ENCODE measurements around the gene PNPT1.
"Not testable (repeated sequence)": the region's sequence is repeated elsewhere in the genome, so short reads cannot be mapped to it uniquely, and the experiment has no call there.

The PNPT1 gene

DNA sequence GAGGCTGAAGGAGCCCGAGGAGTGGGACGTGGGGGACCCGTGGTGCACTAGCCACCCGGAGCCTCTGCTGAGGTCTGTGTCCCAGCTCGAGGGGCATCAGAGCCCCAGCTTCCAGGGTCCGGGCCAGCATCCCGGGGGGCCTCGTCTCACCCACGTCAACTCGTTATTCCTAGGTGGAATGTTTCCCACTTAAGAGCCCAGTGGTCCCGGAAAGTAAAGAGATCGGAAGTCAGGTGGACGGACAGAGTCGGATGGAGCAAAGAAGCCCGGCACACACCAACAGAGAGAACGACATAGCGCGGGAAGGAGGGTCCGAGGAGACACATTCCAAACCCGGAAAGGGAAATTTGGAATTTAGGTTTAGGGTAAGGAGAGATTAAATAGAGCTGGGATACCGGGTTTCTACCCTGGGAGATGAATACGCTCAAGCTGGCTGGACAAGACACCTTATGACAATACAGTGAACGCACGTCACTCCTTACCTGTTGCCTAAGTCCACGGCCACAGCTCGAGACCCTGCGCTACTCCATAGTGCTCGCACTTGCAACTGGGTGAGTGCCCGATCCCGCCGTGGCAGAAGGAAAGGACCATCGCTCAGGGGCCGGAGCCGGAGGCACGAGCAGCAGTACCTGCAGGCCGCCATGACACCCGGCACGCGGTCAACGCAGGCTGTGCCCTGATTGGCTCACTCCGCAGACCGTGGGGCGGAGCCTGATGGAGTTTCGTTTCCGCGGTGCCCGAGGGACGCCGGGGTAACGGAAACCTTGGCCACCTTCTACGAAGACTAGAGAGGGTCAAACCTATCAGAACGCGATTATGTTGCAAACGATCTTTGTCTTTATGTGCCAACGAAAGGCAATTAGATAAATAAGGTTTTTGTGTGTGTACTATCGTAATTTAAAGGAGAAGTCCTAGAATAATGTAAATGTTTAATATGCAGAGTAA, at the start of gene PNPT1:
TSS of gene PNPT1 (minus strand) at position 664 of the 945 bp plus-strand sequence. CDS start at position 643, 21 bp downstream.
- DNase-seq (ENCODE audit: low spot score), result peak; percentile 98

DNA sequence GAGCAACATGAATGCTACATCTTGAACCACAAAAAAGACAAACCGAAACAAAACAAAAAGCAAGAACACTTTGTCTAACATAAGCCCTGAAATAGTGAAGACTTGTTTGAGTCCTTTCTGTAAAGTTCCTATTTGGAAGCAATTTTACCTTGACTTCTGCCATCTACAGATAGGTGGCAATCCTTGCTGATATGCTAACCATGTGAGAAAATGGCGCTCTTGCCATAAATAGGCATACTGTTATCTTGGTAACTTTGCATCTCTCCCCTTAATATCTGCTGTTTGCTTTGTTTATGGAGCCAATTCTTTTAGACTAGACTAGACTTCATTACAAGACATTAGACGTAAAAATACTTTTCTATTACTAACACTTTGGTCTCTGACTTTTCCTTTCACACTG, 49.4 kb upstream of the PNPT1 start:
- no peak for DNase-seq (ENCODE audit: low spot score)

DNA sequence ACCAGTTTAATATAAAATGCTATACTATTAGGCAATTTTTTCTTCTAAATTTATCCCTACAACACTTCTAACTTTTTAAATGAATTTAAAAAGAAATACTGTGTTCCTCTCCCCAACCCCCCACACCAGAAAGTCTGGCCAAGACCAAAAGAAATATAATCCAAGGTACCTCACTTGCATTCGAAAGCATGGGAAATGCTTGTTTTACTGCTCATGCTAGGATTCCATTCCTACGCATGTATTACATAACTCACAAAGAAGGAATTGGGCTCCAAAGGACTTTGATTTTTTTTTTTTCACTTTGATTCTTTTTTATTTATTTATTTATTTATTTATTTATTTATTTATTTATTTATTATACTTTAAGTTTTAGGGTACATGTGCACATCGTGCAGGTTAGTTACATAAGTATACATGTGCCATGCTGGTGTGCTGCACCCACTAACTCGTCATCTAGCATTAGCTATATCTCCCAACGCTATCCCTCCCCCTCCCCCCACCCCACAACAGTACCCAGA, 42.4 kb upstream of the PNPT1 start:
- not testable (repeated sequence) for DNase-seq (ENCODE audit: low spot score)

DNA sequence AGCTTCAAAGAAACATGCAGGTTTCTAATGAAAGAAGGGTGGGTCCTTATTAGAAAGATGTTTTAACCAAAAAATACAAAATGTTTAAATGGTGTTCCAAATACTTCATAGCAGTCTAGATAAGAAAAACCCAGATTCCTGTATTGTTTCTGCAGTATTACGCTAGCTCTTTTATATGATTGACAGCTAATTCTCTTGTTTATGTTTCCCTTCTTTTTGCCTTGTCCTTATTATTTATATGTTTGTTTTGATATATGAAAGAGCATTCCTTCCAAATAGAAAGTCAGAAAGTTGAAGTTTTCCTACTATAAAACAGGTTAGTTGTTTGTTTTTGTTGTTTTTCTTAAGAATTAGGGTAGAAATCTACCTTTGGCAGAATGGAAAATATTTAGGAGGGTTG, 41.1 kb upstream of the PNPT1 start:
- DNase-seq (ENCODE audit: low spot score), result no peak

DNA sequence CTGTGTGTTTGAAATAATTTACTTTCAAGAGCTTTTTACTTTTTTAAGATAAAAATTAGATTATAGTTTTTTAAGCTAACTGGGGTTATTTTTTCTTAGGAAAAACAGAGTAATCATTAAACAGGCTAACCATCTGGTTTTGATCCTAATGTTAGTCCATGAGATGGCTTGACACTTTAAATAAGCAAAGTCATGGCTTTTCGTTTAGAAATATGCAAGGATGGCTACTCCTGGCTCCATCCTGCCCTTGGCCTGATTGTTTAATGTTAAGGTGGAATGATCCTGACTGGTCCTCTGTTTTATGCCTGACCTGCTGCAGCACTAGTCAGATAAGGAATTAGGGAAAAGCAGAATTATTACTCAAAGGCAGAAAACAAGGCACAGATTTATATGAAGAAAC, 39.7 kb upstream of the PNPT1 start:
- DNase-seq (ENCODE audit: low spot score), result no peak

DNA sequence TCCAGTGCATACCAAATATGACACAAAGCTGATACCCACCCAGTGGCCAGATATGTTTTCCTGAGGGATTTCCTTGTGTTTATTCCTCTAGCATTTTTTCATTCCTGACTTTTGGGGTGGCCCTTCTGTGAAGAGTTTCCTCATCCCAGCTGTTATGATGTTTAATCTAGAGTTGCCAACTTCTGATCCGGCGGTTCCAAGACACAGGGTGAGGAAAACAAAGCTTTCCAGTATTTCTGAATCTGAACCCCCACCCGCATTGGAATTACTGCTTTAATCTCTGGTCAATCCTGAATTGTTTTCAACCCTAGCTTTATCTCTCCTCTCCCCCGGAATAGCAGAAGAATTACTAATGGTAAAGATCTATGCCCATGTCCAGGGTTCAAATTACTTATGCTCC, 39.2 kb upstream of the PNPT1 start:
- no peak for DNase-seq (ENCODE audit: low spot score)

DNA sequence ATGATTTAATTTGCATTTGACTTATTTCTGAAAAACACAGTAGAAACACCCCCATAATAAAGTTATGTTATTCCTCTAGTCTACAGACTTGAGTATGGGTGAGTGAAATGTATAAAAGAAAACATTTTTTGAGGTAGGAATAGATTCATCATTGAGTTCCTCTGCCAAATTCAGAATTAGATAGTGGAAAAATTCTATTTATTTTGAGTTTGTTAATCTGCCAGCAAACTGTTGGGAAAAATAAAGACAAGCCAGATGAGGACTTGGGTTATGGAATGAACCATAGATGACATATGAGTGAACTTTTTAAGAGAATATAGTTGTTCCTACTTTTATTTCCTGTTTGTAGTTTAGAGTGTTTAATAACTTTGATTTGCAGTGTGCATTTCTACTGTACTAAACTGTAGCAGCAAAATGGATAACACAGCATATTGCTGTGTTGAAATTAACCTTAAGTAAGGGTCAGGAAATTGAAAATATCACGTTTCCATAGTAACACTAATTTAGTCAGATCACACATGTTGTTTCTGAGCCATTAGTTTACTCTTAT, 35.6 kb upstream of the PNPT1 start:
- DNase-seq (ENCODE audit: low spot score), result no peak

DNA sequence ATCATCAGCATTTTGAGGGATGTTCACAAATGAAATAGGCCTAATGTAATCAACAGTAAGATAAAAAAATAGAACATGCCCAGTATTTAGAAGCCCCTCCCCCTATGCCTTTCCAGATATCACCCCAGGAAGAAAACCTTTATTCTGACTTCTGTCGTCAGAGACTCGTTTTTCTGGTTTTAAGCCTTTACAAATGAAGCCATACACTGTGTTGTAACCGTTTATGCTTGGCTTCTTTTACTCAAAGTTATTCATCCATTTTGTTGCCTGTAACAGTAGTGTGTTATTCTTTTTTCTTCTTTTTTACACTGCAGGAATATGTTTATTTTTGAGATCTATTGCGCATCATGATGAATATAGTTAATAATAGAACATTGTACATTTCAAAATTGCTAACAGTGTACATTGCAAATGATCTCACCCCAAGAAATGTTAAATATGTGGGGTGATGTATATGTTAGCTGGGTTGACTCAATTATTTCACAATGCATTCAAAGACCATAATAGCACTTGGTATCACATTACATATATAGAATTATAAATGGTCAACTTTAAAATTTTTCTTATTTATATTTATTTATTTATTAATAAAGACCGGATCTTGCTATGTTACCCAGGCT, 28.1 kb upstream of the PNPT1 start:
- no peak for DNase-seq (ENCODE audit: low spot score)

DNA sequence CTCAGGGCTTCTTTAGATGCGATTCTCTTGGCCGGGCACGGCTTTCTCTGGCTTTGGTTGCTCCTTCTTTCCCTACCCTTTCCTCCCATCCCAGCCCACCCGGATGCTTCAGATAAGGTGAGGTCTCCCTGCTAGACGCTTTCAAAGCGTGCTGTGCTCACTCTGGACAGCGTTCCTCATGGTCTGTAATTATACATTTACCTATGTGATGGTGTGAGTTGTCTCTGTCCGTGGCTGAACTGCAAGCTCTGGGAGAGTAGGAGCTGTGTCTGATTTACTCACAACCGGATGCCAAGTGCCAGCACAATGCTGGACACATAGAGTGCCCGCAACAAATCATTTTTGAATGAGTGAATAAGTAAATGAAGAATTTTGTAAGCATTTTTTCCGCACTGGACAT, 26.8 kb upstream of the PNPT1 start:
- no peak for DNase-seq (ENCODE audit: low spot score)

DNA sequence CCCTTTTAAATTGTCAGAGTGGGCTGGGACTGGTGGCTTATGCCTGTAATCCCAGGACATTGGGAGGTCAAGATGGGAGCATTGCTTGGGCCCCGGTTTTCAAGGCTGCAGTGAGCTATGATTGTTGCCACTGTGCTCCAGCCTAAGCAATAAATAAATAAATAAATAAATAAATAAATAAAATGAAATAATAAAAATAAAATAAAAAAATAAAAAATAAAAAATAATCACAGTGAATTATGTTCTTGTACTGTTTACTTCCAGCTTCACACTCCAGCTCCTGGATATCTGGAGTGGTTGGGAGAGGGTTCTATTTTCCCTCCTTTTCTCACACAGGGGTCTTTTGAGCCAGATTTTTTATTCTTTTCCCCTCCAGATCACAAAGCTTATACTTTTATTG, 26.2 kb upstream of the PNPT1 start:
- no peak for DNase-seq (ENCODE audit: low spot score)

DNA sequence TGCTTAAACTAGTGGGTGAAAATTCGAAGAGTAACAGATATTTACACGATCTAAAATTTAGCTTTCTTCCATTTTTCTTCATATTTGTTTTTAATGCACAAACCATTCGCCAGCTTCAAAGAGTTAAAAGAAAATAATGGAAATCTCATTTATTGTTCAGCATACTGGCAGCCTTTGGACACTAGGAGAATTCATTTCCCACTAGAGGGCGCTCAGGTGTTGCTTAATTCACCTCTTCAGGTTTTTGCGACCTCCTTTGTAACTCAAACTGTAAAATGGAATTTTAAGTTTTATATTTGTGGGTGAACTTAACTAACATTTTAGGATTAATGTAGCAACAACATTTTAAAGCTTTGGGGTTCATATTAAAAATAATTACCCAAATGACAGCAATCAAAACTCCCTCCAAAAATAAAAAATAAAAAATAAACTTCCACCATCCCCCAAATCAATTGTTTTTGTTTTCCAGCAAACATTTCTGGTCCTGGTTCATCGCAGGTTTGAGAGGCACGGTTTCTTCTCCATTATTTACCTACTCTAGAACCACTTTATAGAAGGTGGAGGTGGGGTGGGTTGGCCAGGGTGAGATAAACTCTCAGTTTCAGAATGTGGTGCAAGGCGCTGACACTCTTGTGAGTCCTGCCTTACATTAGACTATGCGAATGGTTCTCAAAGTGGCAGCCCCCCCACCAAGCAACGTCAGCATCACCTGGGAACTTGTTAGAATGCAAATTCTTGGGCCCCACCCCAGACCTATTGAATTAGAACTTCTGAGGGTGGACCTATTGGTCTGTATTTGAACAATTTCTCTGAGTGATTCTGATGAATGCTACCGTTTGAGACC, 24.7 kb upstream of the PNPT1 start:
- peak; percentile 70 for DNase-seq (ENCODE audit: low spot score)

DNA sequence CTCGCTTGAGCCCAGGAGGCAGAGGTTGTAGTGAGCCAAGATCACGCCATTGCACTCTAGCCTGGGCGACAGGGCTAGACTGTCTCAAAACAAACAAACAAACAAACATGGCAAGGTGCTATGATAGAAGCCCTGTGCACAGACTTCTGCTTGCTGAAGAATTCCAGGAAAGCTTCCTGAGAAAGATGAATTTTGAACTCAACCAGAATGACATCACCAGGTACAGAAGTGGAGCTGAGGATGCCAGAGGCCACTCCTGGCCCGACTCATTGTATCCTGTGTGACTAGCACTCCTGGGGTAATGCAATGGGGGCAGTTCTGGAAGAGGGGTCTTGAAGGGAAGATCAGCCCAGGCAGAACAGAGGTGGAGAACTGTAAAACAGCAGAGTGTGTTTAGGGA, 22.0 kb upstream of the PNPT1 start:
- DNase-seq (ENCODE audit: low spot score), result no peak

DNA sequence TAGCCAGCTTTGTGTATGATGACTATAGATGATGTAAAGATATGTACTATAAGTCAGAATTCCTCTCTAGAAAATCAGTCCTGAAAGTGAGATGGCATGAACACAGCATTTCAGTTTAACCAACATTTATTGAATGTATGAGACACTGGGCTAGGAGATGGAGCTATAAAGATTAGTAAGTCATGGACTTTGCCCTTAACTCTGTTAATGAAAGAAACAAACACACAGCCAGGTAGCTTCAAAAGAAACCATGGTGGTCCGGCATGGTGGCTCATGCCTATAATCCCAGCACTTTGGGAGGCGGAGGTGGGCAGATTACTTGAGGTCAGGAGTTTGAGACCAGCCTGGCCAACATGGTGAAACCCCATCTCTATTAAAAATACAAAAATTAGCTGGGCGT, 21.5 kb upstream of the PNPT1 start:
- not testable (repeated sequence) for DNase-seq (ENCODE audit: low spot score)

DNA sequence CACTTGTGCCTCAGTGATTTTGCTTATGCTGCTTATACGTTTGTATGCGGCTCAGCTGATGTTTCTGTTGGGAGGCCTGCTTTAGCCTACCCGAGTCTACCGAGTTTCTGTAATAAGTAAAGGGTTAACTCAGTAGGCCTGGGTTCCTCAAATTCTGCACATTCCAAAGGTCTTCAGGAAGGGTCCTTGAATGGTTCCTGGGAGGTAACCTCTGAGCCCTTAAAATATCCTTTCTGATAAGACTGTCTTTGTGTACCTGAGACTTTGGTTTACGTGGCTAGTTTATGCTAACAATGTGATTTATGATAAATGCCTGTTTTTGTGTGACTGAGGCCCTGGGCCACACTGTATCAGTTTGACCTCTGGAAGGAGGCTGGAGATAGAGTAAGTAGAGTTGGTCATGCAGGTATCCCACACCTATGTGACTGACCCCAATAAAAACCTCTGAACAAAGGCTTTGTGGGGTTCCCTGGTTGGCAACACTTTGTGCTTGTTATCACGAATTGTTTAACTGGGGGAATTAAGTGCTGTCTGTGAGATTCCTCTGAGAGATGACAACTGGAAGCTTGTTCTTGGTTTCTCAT, 18.9 kb upstream of the PNPT1 start:
- no peak for DNase-seq (ENCODE audit: low spot score)

DNA sequence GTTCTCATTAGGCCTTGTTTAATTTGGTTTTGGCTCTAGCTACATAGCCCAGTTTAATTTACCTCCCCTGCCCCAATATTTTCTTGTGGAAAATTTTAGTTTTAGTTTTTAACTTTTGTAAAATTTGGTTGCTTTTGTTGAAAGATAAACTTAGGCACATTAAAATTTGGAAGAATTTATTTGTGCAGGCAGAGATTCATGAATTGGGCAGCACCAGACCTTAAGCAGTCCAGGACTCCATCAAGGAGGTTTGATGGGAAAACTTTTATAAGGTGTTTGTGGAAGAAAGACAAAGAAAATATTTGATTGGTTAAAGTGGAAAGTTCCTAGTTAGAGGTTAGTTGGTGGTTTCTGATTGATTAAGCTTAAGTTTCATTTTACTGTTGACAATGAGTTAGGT, 16.4 kb upstream of the PNPT1 start:
- no peak for DNase-seq (ENCODE audit: low spot score)

DNA sequence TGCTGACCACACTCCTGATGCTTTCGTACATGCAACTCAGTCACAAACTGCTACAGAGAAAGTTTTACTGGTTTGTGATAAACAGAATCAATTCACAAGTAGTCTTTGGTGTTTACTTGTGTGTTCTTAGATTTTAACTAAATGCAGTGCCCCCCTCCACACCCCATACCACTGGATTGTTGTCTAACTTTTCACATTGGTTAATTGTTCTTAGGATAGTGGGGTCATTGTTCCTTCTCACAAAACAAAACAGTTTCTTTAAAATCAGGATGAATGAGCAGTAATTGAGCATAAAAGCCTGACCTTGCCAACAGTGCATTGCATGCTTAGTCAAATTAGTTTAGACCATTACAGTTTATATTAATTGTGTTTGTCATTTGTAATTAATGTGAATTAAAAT, 14.1 kb upstream of the PNPT1 start:
- no peak for DNase-seq (ENCODE audit: low spot score)

DNA sequence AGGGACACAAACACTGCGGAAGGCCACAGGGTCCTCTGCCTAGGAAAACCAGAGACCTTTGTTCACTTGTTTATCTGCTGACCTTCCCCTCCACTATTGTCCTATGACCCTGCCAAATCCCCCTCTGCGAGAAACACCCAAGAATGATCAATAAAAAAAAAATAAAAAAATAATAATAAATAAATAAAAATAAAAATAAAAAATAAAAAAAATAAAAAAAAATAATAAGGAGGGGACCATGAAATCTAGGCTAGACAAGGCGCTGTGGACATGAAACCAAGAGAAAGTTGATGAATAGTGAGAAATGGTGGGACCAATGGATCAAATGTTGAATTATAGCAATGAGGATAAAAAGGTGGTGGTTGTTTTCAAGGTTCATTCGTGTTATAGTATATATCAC, 12.6 kb upstream of the PNPT1 start:
- not testable (repeated sequence) for DNase-seq (ENCODE audit: low spot score)

DNA sequence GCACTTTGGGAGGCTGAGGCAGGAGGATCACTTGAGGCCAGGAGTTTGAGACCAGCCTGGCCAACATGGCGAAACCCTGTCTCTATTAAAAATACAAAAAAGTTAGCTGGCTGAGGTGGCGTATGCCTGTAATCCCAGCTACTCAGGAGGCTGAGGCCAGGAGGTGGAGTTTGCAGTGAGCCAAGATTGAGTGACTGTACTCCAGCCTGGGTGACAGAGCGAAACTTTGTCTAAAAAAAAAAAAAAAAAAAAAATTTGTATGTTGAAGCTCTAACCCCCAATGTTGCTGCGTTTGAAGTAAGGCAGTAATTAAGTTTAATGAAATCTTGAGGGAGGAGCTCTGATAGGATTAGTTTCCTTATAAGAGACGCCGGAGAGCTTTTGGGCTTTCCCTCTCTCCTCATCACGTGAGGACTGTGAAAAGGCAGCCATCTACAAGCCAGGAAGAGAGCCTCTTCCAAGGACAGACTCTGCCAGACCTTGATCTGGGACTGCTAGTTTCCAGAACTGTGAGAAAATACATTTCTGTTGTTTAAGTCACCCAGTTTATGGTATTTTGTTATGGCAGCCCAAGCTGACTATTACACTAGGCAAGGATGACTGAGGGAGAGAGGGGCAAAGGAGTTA, 11.5 kb upstream of the PNPT1 start:
- DNase-seq (ENCODE audit: low spot score), result no peak

DNA sequence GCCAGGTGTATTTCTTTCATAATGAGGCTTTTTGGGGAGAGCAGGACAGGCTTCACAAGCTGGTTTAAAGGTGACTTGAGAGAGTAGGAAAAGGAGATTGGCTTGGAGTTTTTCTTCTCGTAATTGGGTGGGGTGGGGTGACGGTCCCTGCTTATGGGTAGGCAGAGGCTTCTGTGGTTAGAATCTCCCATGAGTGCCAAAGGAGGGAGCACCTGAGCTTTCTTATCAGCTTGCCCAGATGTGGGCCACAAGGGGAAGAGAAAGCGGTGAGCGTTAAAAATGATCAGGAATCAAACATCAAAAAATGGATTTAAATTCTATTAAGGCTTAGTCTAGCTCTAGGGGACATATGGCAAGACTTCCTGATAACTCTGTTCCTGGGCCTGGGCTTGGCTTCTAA, 9.7 kb upstream of the PNPT1 start:
- no peak for DNase-seq (ENCODE audit: low spot score)

DNA sequence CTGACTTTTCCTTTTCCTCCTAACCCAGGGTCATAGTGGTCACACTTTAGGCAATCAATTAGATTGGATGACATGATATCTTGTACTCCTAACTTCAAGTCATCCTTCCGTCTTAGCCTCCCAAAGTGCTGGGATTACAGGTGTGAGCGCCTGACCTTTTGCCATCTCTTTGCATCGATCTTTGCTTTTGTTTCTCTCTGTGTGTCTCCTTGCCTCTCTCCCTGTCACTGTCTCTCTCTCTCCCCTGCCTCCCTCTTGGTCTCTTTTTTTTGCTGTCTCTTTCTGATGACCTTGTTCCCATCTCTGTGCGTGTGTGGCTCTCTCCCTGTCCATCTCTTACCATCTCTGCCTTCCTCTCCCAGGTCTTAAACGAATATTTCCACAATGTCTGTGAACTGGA, 904 bp downstream of the PNPT1 start:
- DNase-seq (ENCODE audit: low spot score), result not testable (repeated sequence)

DNA sequence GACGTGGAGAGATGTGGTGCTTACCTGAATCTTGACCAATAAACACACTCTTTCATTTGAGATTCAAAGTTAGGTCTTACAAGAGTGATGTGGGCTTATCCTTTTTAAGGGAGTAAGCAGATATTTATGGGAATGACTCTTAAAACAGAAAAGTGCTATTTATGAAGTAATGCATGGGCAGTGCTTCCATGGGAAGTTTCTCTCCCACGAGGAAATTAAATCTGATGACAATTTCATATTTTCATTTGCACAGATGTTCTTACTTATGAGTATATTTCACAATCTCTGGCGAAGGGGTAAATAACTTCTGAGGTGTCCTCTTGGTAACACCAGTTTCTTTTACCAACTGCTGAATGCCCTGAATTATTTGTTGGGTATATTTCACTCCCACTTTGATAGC, 21.0 kb downstream of the PNPT1 start:
- no peak for DNase-seq (ENCODE audit: low spot score)
